Erythroblast (primary cell): ENCODE data around the gene RPUSD1.

Experiments
- GATA1 ChIP-seq: IDR thresholded peaks from 2 replicates; pipeline ENCODE4 v1.6.1; 2011; ENCODE audit warnings: low read depth, mild to moderate bottlenecking, control low read depth, low read length, moderate library complexity
- POLR2A ChIP-seq: IDR thresholded peaks from 2 replicates; pipeline ENCODE4 v1.6.1; 2011; ENCODE audit warnings: mild to moderate bottlenecking, low read length

- TF ChIP-seq POLR2A (no peak), GATA1 (no peak)
Observed at GRCh38 chr16:817001-817906, 29.1 kb upstream of the RPUSD1 start.
